ENCODE data around the gene SDR42E1. TPM values are rescaled to one million over a fixed set of nuclear protein-coding genes. Genes with fewer than 3 reads are reported as not detected.
"Not testable (repeated sequence)": the region's sequence is repeated elsewhere in the genome, so short reads cannot be mapped to it uniquely, and the experiment has no call there.

Gene SDR42E1
- total RNA-seq, 4 donors from 2014 or later, result 17.8 to 34.4 (median 31.2) TPM

DNA sequence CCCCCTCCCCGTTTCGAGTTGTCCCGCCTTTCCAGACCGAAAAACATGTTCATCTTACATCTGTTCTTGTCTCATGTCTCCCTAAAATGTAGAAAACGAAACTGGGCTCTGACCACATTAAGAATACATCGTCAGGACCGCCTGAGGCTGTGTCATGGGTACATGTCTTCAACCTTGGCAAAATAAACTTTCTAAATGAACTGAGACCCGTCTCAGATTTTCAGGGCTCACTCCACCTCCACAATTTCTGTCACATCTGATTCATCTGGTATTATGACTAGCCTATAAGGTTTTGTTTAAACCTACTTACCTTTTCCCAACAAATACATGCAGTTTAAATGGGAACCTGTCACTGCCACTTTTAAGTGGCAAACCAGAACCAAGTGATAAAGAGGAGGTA lies 621 bp downstream of the SDR42E1 start:
- peak overlapping the region; percentile 28 for H3K4me3 ChIP-seq (ENCODE audit: low read depth, poor library complexity, severe bottlenecking)
- 59 to 67% methylated on average over 8 of the region's 8 CpGs for WGBS, 2 donors
- no peak for TF ChIP-seq POLR2A (IDR thresholded peaks at IDR 0.05)
- TF ChIP-seq, protein P1, sequence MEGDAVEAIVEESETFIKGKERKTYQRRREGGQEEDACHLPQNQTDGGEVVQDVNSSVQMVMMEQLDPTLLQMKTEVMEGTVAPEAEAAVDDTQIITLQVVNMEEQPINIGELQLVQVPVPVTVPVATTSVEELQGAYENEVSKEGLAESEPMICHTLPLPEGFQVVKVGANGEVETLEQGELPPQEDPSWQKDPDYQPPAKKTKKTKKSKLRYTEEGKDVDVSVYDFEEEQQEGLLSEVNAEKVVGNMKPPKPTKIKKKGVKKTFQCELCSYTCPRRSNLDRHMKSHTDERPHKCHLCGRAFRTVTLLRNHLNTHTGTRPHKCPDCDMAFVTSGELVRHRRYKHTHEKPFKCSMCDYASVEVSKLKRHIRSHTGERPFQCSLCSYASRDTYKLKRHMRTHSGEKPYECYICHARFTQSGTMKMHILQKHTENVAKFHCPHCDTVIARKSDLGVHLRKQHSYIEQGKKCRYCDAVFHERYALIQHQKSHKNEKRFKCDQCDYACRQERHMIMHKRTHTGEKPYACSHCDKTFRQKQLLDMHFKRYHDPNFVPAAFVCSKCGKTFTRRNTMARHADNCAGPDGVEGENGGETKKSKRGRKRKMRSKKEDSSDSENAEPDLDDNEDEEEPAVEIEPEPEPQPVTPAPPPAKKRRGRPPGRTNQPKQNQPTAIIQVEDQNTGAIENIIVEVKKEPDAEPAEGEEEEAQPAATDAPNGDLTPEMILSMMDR (IDR thresholded peaks at IDR 0.05), result no peak
- no peak for DNase-seq (ENCODE audit: low spot score in 2 of 2)
- intact Hi-C loops (cut with DNase I; ENCODE audit: low total_unique reads), result no loop called here

DNA sequence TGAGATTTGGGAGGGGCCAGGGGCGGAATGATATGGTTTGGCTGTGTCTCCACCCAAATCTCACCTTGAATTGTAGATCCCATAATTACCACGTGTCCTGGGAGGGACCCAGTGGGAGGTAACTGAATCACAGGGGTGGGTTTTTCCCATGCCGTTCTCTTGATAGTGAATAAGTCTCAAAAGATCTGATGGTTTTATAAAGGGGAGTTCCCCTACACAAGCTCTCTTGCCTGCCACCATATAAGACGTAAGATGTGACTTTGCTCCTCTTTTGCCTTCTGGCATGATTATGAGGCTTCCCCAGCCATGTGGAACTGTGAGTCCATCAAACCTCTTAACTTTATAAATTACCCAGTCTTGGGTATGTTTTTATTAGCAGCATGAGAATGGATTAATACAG lies 1.5 kb downstream of the SDR42E1 start:
- WGBS, 2 donors, result 76% methylated on average over 4 of the region's 4 CpGs
- H3K4me3 ChIP-seq (ENCODE audit: low read depth, poor library complexity, severe bottlenecking); DNase-seq (ENCODE audit: low spot score in 2 of 2); intact Hi-C loops (cut with DNase I; ENCODE audit: low total_unique reads): not testable (repeated sequence)

- TF ChIP-seq, protein P1 (IDR thresholded peaks at IDR 0.05), result no peak
- no peak for TF ChIP-seq POLR2A (IDR thresholded peaks at IDR 0.05)
- no peak for DNase-seq (ENCODE audit: low spot score in 2 of 2)
- intact Hi-C loops (cut with DNase I; ENCODE audit: low total_unique reads), result no loop called here
- 91 to 94% methylated on average over 9 of the region's 9 CpGs for WGBS, 2 donors
- no peak overlapping the region for H3K4me3 ChIP-seq (ENCODE audit: low read depth, poor library complexity, severe bottlenecking)
Observed at GRCh38 chr16:82008957-82009592, 2.2 kb downstream of the SDR42E1 start.

DNA sequence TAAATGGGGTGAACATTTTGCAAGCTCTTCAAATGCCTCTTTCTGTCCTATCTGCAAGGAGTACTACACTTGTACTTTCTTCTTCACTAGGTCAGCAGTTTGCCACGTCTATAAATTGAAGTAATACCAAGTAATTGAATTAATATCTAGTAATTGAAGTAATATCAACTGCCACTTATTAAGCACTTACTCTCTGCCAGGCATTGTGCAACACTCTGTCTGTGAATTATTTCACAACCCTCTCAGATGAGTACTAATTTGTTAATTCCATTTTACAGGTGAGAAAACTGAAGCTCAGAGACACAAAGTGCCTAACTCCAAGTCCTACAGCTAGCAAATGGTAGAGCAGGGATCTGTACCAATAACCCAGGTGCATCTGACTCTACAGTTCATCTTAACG lies 4.1 kb downstream of the SDR42E1 start:
- 56 to 70% methylated on average over 2 of the region's 2 CpGs for WGBS, 2 donors
- intact Hi-C loops (cut with DNase I; ENCODE audit: low total_unique reads), result no loop called here

GRCh38 chr16:82006036-82006435 lies 5.2 kb downstream of the SDR42E1 start:
- no peak overlapping the region for H3K4me3 ChIP-seq (ENCODE audit: low read depth, poor library complexity, severe bottlenecking)
- intact Hi-C loops (cut with DNase I; ENCODE audit: low total_unique reads), result no loop called here
- TF ChIP-seq POLR2A (IDR thresholded peaks at IDR 0.05), result no peak
- TF ChIP-seq, protein P1 (IDR thresholded peaks at IDR 0.05), result no peak
- WGBS, 2 donors, result 88 to 92% methylated on average over 5 of the region's 5 CpGs
- DNase-seq (ENCODE audit: low spot score in 2 of 2), result no peak

More for the DNA sequence above, 4.1 kb downstream of the SDR42E1 start:
- H3K4me3 ChIP-seq (ENCODE audit: low read depth, poor library complexity, severe bottlenecking), result no peak overlapping the region
- TF ChIP-seq, protein P1 (IDR thresholded peaks at IDR 0.05), result no peak
- TF ChIP-seq POLR2A (IDR thresholded peaks at IDR 0.05), result no peak
- no peak for DNase-seq (ENCODE audit: low spot score in 2 of 2)

DNA sequence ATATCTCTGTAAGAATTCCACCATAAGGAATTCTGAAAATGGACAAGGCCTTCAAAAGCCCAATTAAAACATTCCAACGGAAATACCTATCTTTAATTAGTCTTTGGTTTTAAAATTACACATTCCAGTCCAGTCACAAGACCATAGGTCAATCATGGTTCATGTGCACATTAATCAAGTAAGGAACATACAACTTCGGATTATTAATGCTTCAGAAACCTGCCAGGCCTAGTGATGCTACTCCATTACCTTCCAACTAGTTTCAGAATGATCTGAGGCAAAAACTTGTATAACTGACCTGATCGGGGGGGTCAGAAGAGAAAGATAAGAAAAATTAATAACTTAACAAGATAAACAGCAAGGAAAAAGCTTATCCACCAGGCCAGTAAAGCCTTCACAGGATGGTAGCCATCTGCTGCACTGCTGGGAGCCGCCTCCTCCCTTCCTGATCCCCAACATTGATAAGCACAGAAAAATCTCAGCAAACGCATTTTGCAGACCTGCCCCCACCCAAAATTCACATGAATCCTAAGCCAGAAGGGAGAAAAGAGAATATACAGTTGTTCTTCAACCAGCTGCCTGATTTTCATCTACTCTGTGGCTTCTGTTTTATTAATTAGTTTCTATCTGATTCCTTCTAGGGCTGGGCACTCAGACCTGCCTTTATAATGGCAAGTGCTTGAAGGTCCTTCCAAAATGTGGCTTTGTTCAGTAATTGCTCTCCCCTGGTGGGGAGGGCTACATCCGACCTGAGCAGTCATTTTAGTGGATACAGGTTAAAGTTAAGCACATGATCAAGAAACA lies 6.0 kb downstream of the SDR42E1 start:
- WGBS, 2 donors, result 63% methylated on average over 6 of the region's 6 CpGs

More for the DNA sequence above, 6.0 kb downstream of the SDR42E1 start:
- intact Hi-C loops (cut with DNase I; ENCODE audit: low total_unique reads), result no loop called here
- no peak for TF ChIP-seq POLR2A (IDR thresholded peaks at IDR 0.05)
- TF ChIP-seq, protein P1 (IDR thresholded peaks at IDR 0.05), result no peak
- H3K4me3 ChIP-seq (ENCODE audit: low read depth, poor library complexity, severe bottlenecking), result no peak overlapping the region
- no peak for DNase-seq (ENCODE audit: low spot score in 2 of 2)
